NCI-H1694 treated with DMSO at 0.1 percent for 48 hours (cell line): ENCODE data around the gene SLC10A7.
"Not testable (repeated sequence)": the region's sequence is repeated elsewhere in the genome, so short reads cannot be mapped to it uniquely, and the experiment has no call there.

Experiments
- DNase-seq: peaks from one replicate; lab custom pipeline; 2025; lab: John Stamatoyannopoulos, UW

Gene SLC10A7

DNA sequence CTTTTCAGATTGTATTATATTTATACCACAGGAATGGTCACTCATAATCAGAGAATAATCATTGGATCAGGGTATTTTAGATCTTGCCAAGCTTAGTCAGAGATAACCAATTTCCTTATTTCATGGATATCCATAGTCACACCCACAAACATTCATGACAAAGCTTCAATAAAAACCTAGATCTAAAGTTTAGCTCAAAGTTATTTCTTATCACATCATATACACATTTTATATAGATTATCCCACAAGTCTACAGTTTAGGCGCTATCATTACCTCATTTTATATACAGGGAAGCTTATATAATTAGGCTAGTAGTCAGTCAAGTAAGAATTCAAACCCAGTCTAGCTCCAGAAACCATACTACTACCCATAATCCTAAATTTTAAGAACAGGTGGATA is 82.3 kb downstream of the SLC10A7 start:
- DNase-seq, result no peak

DNA sequence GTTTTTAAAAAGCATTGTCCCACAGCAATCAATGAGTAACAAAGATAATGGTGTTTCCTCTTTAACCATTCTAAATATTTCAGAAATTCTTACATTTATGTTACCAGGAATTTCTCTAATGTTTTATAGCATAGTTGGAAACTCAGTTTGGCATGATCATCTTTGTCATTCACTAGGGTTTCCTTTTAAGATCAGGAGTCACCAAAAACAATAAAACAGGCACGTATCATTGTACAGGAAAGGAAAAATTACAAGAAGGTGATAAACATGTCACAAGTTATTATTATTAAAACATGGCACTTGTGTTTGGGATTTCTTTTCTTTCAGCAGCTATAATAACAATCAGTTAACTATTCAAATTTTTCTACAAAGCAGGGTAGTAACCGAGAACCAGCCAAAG is 84.0 kb downstream of the SLC10A7 start:
- DNase-seq, result no peak

DNA sequence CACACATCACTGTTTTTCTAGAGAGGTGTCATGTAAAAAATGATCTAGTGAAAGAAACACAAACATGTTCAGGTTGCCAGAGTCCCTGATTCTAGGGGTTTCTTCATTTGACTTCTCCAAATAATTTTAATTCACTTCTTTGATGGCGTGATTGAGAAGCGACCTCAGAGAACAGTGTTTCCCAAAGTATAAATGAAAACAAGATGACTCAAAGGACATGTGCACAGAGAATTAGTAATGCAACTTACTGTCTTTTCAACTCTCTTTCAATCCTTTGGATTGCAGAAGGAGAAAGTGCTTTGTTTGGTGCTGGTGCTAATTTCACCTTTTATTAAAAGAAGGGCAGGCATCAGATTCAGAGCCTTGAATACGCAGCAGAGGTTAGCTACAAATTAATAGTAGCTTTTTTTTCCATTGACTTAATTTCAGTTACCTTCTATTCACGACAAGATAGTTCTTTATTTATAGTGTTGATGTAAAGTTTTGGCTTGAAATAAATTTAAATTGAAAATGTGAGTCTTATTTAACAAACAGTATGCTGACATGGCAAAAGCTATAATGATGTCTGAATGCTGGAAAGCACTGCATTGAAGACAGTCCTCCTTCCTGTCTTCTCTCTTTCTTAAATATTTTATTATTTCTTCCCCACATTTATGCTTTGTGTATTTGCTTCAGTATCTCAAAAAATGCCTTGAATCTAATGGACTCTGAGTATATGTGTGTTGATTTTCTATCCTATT is 85.1 kb downstream of the SLC10A7 start:
- no peak for DNase-seq

DNA sequence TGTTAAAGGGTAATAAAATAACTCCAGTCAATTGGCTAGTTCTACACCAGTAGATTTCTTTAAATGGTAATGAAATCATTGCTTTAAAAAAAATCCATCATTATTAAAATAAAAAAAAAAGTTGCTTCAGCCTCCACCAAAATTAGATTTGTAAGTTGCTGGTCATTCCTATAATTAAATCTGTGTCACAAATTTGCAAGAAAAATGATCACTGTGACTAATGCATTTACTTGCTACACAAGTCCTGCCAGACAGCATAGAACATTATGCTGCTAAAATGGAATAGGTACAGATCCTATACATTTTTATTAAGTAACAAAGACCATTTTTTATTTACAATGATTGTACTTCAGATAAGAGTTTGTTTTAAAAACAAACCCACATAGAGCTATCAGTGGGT is 85.8 kb downstream of the SLC10A7 start:
- no peak for DNase-seq

DNA sequence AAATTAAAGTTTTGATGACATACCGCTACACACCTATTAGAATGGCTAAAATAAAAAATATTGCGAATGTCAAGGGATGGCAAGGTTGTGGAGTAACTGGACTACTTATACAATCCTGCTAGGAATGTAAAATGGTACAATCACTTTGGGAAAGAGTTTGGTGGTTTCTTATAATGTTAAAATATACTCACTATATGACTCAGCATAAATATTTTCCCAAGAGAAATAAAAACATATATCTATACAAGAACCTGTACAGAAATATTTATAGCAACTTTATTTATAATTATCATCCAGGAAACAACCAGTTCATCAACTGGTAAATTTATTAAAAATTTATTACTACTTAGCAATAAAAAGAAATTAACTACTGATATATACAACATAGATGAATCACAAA is 89.7 kb downstream of the SLC10A7 start:
- DNase-seq, result no peak

DNA sequence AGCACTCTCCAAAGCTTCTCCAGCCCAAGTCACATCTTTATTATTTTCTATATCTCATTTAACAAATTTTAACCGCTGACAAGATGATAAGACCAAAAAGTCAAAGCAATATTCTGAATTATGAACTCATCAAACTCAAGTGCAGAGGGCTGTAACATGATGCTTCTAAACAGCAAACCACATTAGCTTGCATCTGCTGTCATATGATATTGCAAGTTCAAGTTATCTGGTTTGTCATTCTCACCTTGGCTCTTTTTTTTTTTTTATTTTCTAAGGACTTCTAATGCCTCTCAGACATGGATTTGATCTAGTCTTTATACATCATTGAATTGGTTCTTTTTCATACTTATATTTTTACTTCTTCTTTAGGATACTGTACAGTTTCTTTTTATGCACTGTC is 93.4 kb downstream of the SLC10A7 start:
- no peak for DNase-seq

DNA sequence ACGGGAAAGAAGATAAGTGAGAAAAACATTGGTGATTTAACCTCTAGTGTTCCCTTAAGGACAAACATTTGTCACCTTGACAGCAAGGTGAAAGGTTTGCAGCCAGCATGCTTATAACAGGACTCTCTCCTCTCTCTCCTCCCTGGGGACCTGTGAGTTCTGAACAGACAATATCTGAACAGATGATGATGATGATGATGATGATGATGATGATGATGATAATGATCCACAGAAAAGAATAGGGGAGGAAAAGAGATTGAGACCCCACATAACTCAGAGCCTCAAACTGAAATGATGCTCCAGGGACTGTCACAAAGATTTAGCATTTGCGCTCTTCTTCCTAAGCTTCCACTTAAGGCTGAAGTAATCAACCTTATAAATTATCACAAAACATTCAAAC is 103.9 kb downstream of the SLC10A7 start:
- DNase-seq, result no peak

DNA sequence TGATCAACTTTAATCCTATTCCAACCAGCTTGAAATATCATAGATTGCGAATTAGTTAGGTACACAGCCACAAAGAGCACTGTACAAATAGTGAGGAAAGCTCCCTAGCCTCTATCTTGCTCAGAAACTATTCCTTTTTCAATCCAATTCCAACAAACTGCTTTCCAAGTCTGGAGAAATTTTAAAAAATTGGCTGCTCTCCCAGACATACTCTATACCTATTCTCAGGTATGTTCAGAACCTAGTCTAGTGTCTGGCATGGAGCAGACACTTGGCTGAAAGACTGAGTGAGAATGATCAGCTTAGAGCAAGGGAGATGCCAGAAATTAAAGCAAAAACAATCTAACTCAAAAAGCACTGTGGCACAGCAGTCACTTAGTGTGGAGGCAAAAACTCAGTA is 105.9 kb downstream of the SLC10A7 start:
- no peak for DNase-seq

DNA sequence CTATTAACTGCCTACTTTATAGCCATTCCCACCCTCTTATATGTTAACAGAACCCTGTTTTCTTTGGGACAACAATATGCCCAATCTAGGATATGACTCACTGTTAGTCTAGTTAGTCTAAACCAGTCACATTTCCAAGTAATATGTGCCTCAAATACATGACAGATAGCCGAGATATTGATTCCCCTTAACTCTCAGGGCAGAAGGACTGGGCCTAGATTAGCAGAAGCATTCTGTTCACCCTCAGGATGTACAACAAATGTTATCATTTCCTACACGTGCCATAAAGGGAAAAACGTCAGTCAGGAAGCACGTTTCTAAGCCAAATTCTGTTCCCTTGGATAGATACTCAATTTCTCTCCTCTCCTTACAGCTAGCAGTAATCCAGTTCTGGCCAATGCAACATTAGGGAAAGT is 114.1 kb downstream of the SLC10A7 start:
- DNase-seq, result no peak

DNA sequence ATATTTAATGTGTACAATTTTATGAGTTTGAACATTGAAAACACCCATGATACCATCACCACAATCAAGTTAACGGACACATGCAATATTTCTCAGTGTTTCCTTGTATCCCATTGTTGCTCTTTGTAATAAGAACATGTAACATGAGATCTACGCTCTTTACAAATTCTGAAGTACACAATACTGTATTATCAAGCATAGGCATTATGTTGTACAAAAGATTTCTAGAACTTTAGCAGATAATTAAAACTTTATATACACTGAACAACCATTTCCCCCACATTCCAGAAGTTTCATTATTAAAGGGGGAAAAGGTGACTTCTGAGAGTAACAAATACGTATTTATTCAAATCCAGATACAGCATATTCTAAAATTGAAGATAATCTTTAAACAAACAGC is 114.5 kb downstream of the SLC10A7 start:
- no peak for DNase-seq

DNA sequence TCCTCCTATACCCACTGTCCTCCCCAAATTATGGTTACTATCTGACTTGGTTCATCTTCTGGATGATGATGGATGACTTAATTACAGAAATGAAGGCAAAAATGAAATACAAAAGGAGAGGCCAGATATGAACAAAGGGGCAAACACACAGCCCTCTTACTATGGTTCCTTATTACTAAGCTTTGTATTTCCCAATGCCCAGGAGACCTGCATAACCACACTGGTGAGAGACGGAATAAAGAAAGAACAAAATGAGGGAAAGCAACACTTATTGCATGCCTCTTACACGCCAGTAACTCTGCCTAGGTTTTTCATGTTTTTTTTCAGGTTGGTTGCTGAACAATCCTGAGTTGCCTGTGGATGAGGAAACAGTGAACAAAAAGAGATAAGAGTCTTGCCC is 120.5 kb downstream of the SLC10A7 start:
- DNase-seq, result no peak

DNA sequence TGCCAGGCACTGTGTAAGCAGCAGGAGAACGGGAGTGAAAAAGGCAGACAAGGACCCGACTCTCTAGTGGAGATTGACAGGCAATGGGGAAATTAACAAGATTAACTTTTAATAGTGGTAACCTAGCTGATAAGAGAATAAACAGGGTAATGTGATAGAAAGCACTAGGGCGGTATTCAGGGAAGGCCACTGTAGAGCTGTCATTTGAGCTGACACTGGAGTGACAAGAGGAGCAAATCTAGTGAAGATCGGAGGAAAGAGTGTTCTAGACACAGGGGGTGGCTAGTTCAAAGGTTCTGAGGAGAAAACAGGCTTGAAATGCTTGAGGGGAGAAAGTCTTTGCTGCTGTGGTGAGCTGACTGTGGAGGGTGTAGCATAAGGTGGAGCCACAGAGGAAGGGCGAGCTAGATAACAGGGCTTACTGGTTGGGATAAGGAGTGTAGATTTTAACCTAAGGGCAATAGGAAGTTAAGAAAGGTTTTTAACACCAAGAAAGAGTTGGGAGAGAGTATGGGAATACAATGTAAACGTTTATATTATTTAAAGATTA is 122.8 kb downstream of the SLC10A7 start:
- no peak for DNase-seq

DNA sequence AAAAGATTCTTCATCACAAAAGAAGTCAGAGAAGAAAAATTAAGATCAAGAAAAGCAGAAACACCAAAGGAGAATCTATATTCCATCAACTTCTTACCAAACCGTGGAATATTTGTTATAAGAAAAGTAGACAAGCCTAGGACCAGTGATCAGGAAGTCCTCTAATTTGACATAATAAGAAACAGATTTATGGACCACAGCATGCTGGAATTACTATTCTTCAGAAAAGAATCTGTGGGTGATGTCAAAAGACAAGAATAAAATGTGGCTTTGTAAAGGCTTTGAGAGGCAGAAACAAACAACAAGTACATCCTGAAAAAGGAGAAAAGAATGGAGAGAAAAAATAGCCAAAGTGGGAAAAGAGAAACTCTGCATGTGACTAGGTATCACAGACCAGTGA is 123.3 kb downstream of the SLC10A7 start:
- no peak for DNase-seq

DNA sequence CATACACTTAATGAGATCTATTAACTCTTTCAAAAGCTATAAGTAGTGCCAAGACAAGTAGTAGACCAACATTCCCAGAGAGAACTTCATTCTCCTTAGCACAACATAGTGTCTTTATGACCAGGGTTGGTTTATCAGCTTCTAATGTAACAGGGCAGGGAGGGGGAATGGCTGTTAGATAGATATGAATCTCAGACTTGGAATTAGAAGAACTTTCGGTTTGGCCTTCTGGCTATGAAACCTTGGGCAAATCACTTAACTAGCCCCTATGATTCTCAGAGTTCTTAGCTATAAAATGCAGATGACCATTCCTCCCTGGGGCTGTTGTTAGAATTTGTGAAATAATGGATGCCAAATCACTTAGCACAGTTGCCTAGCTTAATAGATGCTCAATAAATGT is 132.2 kb downstream of the SLC10A7 start:
- no peak for DNase-seq

DNA sequence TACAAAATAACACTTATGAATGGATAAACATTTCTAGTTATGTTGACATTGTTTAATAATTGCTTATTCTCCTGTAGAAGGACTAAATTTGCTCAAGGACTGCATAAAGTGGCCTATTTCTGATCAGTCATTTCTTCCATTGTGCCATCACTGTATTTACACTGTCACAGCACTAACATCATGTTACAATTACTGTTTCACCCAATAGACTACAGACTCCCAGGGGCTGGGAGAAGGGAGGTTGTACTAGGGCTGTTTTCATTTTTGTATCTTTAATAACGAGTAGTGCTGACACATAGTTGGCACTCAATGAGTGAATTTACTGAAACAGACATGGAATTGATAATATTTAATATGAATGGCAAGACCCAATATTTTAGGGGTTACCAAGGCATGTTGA is 139.5 kb downstream of the SLC10A7 start:
- DNase-seq, result no peak

DNA sequence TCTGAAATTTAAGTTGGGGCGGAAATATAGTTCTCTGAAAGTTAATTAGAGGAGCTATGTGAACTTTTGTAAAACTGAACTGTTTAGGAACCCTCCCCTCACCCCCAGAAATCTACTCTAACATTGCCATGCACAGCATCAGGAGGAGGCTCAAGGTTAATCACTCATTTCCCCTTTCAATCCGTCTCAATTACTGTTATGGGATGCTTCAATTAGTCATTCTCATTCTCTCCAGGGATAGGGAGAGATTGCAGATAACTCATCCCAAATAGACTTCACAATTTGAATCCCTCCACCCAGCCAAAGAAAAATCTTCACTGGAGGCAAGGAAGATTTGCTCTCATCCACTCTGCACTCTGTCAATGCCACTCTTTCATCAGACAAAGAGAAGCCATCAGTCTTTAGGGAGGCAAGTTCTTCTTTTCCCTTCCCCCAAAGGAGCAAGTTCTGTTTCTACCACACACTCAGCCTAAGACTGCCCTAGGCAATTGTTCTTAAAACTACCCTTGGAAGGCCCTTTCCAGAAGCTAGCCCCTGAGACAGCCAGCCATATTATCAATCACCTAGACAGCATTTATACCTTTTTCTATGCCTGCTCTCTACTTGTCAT is 140.4 kb downstream of the SLC10A7 start:
- no peak for DNase-seq

DNA sequence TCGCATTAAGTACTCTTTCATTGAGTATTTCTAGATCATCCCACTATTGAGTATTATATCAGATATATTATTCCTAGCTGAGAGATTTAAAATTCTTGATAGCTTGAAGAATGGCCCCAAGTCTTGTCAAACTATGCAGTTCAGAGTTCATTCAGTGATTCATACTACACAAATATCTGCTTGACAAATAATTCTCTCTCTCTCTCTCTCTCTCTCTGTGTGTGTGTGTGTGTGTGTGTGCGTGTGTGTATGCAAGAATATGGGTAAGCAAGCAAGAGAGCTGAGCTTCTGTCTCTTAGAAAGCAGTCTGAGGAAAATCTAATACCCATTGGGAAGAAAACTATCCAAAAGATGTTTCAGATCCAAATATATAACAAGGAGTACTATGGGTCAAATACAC is 142.0 kb downstream of the SLC10A7 start:
- no peak for DNase-seq

DNA sequence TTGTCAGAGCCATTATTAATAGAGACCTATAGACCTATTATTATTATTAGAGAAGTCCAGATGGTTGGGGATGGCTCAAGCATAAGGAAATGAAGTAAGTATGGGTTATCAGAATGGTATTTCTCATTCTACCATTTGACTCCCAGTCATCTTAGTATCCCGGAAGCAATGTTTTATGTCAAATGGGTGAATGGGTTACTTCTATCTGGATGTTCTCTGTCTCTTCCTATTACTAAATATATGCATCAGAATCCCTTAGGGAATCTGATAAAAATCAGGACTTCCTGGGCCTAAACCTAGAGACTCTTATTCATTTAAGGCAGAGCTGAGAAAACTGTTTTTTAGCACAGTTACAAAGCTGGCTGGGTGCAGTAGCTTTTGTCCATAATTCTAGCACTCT is 149.9 kb downstream of the SLC10A7 start:
- DNase-seq, result no peak

DNA sequence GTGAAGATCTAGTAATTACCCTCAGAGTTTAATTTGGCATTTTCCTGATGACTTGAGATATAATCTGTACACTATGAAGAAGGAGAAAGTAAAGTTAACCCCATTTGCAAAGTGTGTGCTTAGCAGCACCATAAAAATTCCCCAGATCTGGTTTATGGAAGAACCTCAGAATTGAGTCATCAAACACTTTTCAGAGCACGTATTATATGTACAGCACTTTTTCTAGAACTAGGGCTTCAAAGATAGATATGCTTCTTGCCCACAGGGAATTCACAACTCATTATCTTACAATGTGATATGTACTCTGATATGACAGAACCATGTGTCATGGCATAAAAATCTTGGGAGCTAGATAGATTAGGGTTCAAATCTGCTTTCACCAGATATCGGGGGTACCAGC is 150.9 kb downstream of the SLC10A7 start:
- DNase-seq, result no peak

DNA sequence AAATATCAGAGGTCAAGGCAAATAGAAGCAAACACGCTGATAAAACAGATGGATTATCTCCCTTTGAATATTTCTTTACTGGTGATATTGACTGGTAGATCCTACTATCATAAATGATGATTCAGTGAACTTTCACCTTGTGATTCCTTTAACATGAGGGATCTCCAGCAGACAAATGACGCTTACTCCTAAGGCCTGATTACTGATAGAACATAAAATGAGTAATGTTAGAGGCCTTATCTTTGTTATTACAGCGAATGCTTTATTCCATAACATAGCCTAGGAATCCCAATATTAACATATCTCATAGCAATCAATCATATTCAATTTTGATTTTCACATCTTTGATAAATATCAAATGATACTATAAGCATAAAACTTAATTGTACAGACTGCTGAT is 152.3 kb downstream of the SLC10A7 start:
- no peak for DNase-seq

DNA sequence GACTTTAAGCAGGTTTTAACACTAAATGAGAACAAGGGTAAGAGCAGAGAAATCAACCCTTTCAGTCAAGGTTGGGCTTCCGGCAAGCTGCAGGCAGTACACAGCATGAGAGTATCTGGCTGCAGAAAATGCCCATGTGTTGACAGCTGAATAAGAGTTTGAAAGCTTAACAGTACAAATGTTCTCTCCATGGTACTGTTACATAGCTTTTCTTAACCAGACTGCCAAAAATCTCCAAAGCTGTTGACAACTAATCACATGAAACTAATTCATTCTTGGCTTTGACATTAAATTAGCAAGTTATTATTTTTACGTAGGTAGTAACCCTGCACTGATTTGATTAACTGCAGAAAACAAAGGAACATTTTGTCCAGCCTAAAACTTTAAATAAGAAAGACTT is 153.5 kb downstream of the SLC10A7 start:
- DNase-seq, result no peak

DNA sequence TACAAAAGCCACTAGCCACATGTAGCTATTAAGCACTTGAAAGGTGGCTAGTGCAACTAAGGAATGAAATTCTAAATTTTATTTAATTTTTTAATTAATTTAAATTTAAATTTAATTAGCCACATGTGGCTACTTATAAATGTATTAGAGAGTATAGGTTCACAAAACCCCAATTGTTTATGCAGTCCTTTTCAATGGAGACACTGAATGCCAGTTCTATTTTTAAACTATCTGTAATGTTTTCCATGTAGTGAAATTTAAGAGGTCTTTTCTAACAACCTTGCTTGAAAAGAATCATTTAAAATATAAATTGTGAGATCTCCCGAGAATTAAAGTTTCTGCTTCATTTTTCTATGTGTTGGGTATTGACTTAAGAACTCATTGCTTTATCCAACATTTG is 154.4 kb downstream of the SLC10A7 start:
- DNase-seq, result no peak

DNA sequence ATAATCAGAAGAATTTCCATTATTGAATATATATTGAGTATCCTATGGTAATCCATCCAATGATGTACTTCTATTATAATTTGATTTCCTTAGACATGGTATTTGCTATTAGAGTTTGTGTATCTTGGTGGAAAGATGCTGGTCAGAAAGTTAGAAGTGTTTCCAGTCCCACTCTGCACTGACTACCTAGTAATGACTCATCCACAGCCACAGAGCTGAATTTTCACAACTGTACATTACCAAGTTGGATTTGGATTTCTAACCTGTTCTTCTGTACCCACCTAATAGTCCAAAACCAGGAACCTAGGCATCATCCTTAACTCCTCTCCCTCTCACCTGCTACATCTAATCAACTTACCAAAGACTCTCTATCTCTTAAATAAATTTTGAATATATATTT is 162.0 kb downstream of the SLC10A7 start:
- DNase-seq, result no peak

DNA sequence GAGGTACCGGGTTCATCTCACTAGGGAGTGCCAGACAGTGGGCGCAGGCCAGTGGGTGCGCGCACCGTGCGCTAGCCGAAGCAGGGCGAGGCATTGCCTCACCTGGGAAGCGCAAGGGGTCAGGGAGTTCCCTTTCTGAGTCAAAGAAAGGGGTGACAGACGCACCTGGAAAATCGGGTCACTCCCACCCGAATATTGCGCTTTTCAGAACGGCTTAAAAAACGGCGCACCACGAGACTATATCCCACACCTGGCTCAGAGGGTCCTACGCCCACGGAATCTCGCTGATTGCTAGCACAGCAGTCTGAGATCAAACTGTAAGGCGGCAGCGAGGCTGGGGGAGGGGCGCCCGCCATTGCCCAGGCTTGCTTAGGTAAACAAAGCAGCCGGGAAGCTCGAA is 171.6 kb downstream of the SLC10A7 start:
- DNase-seq, result not testable (repeated sequence)
